GM12873 (cell line): ENCODE results near the gene COL1A1.

Experiments used
- CTCF ChIP-seq: IDR thresholded peaks from 2 replicates; pipeline ENCODE4 v1.5.1; 2012; ENCODE audit warnings: low read depth, mild to moderate bottlenecking, moderate library complexity, low read length, control low read depth; ENCODE audit not compliant: insufficient read depth; ENCODE audit errors: missing control alignments

Gene COL1A1

GRCh38 chr17:50191359-50192143, 9.9 kb downstream of the COL1A1 start:
- TF ChIP-seq CTCF, result no peak

GRCh38 chr17:50190603-50191358, 10.7 kb downstream of the COL1A1 start:
- TF ChIP-seq CTCF, result no peak

- TF ChIP-seq CTCF, result no peak
These were observed 11.2 kb downstream of the COL1A1 start for GRCh38 chr17:50190293-50190602.

- TF ChIP-seq CTCF, result no peak
These were observed 11.7 kb downstream of the COL1A1 start for GRCh38 chr17:50189550-50190292.

- no peak for TF ChIP-seq CTCF
These were observed 12.4 kb downstream of the COL1A1 start for GRCh38 chr17:50188921-50189549.

GRCh38 chr17:50188531-50188920, 12.9 kb downstream of the COL1A1 start:
- no peak for TF ChIP-seq CTCF
